ENCODE results near the gene VEZF1.

GRCh38 chr17:58001461-58002124 is 13.5 kb upstream of the VEZF1 start:
- no peak for TF ChIP-seq CTCF (IDR thresholded peaks at IDR 0.05)
- TF ChIP-seq POLR2A (IDR thresholded peaks at IDR 0.05) = no peak
- TF ChIP-seq EP300 (IDR thresholded peaks at IDR 0.05) = no peak

All from ovary (tissue), 3 donors.